ENCODE measurements around the gene EPHA8.

The EPHA8 gene

GRCh38 chr1:22585471-22585870, 22.2 kb downstream of the EPHA8 start:
- POLR2A ChIA-PET, result interaction anchor here (0.6 kb wide), 1 partner anchor 89 kb away, joined by 3 read pairs; no protein-coding TSS in a partner anchor
- no peaks in the 10 kb centered on the region for H3K9me3 ChIP-seq (ENCODE audit: control insufficient read depth, insufficient read depth, low read depth, low read length)
- no peak overlapping the region for H3K27ac ChIP-seq (ENCODE audit: extremely low read depth, low read depth, low read length)
- no peak overlapping the region for H3K4me3 ChIP-seq (ENCODE audit: low read depth, low read length)
- H3K36me3 ChIP-seq (ENCODE audit: control insufficient read depth in 2 of 2, insufficient read depth in 1 of 2, low read length in 2 of 2), result no peaks in the 10 kb centered on the region
- CTCF ChIA-PET, result no interaction called here
- TF ChIP-seq ZNF600 (tag by site-specific recombination; IDR thresholded peaks at IDR 0.05) (no peak), ZNF416 (tag by site-specific recombination; IDR thresholded peaks at IDR 0.05) (no peak), OSR2 (tag by site-specific recombination; IDR thresholded peaks at IDR 0.05) (no peak), ZNF830 (tag by site-specific recombination; IDR thresholded peaks at IDR 0.05; ENCODE audit: low read depth) (no peak), ZSCAN30 (tag by site-specific recombination; IDR thresholded peaks at IDR 0.05) (no peak), ZNF623 (tag by site-specific recombination; IDR thresholded peaks at IDR 0.05) (no peak), ZNF48 (tag by site-specific recombination; IDR thresholded peaks at IDR 0.05) (no peak), MEIS1 (CRISPR knock-in tag; IDR thresholded peaks at IDR 0.05; ENCODE audit: borderline replicate concordance) (no peak), ZBTB7A (tag by site-specific recombination; IDR thresholded peaks at IDR 0.05; ENCODE audit: low read depth) (no peak), ZNF654 (tag by site-specific recombination; IDR thresholded peaks at IDR 0.05; ENCODE audit: low read depth) (no peak), ZNF707 (tag by site-specific recombination; IDR thresholded peaks at IDR 0.05) (no peak), PRDM1 (tag by site-specific recombination; IDR thresholded peaks at IDR 0.05) (no peak), ZNF24 (tag by site-specific recombination; IDR thresholded peaks at IDR 0.05) (no peak), ZNF114 (tag by site-specific recombination; IDR thresholded peaks at IDR 0.05) (no peak), ZNF221 (tag by site-specific recombination; IDR thresholded peaks at IDR 0.05; ENCODE audit: borderline replicate concordance) (no peak), ZNF571 (tag by site-specific recombination; IDR thresholded peaks at IDR 0.05) (no peak), ZNF555 (tag by site-specific recombination; conservative IDR thresholded peaks at IDR 0.05) (no peak), ZNF311 (tag by site-specific recombination; IDR thresholded peaks at IDR 0.05; ENCODE audit: borderline replicate concordance) (no peak), ZNF341 (tag by site-specific recombination; IDR thresholded peaks at IDR 0.05; ENCODE audit: low read depth) (no peak)
- TF ChIP-seq, protein P1, sequence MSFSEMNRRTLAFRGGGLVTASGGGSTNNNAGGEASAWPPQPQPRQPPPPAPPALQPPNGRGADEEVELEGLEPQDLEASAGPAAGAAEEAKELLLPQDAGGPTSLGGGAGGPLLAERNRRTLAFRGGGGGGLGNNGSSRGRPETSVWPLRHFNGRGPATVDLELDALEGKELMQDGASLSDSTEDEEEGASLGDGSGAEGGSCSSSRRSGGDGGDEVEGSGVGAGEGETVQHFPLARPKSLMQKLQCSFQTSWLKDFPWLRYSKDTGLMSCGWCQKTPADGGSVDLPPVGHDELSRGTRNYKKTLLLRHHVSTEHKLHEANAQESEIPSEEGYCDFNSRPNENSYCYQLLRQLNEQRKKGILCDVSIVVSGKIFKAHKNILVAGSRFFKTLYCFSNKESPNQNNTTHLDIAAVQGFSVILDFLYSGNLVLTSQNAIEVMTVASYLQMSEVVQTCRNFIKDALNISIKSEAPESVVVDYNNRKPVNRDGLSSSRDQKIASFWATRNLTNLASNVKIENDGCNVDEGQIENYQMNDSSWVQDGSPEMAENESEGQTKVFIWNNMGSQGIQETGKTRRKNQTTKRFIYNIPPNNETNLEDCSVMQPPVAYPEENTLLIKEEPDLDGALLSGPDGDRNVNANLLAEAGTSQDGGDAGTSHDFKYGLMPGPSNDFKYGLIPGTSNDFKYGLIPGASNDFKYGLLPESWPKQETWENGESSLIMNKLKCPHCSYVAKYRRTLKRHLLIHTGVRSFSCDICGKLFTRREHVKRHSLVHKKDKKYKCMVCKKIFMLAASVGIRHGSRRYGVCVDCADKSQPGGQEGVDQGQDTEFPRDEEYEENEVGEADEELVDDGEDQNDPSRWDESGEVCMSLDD (tag by site-specific recombination; IDR thresholded peaks at IDR 0.05), result no peak
- H3K4me1 ChIP-seq (ENCODE audit: control insufficient read depth, insufficient read depth, low read length), result no peaks in the 10 kb centered on the region

GRCh38 chr1:22586356-22587130, 23.3 kb downstream of the EPHA8 start:
- TF ChIP-seq, protein P2, sequence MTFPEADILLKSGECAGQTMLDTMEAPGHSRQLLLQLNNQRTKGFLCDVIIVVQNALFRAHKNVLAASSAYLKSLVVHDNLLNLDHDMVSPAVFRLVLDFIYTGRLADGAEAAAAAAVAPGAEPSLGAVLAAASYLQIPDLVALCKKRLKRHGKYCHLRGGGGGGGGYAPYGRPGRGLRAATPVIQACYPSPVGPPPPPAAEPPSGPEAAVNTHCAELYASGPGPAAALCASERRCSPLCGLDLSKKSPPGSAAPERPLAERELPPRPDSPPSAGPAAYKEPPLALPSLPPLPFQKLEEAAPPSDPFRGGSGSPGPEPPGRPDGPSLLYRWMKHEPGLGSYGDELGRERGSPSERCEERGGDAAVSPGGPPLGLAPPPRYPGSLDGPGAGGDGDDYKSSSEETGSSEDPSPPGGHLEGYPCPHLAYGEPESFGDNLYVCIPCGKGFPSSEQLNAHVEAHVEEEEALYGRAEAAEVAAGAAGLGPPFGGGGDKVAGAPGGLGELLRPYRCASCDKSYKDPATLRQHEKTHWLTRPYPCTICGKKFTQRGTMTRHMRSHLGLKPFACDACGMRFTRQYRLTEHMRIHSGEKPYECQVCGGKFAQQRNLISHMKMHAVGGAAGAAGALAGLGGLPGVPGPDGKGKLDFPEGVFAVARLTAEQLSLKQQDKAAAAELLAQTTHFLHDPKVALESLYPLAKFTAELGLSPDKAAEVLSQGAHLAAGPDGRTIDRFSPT (tag by site-specific recombination; IDR thresholded peaks at IDR 0.05), result no peak
- CTCF ChIA-PET, result no interaction called here
- Histone ChIP-seq H3K9me3 (ENCODE audit: control insufficient read depth, insufficient read depth, low read depth, low read length) (no peaks in the 10 kb centered on the region), H3K36me3 (ENCODE audit: control insufficient read depth in 2 of 2, insufficient read depth in 1 of 2, low read length in 2 of 2) (no peaks in the 10 kb centered on the region), H3K27ac (ENCODE audit: extremely low read depth, low read depth, low read length) (no peak overlapping the region), H3K4me3 (ENCODE audit: low read depth, low read length) (no peak overlapping the region), H3K4me1 (ENCODE audit: control insufficient read depth, insufficient read depth, low read length) (no peaks in the 10 kb centered on the region)
- POLR2A ChIA-PET, result no interaction called here
